Activated T-helper 9 cell treated with anti-CD3 and anti-CD28 coated beads, Interleukin-2, amount 50 U/mL, for 16 hours (primary cell): ENCODE measurements around the gene WDR64.

ENCODE experiments used
- DNase-seq: peaks from one replicate; pipeline ENCODE4 v3.0.0-alpha.2; 2020; ENCODE audit warnings: low read depth

WDR64 gene

DNA sequence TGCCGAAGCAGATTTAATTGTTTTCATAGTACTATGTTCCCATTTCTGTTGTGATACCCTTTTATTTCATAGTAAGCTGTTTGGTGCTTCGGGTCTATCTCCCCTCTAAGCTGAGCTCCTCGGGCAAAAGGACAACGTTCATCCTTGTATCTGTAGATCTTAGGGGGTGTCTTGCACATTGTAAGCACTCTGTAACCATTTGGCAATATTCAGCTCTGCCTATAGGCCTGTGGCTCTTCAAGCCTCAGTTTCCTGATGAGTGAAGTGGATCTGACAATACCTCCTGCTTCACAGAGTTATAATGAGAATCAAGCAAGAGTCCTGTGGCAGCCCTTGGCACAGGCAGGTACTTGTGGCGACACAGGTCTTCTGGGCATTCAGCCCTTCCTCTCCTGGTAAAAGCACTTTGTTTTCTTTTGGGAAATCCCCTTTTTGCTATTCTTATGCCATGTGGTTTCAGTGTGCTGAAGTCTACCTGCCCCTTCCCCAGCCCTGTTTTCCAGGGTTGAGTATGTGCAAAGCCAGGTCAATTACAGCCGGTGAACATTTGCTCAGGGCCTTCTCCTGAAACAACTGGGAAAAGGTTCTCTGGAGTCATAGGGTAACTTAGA is 187.4 kb downstream of the WDR64 start:
- no peak for DNase-seq

DNA sequence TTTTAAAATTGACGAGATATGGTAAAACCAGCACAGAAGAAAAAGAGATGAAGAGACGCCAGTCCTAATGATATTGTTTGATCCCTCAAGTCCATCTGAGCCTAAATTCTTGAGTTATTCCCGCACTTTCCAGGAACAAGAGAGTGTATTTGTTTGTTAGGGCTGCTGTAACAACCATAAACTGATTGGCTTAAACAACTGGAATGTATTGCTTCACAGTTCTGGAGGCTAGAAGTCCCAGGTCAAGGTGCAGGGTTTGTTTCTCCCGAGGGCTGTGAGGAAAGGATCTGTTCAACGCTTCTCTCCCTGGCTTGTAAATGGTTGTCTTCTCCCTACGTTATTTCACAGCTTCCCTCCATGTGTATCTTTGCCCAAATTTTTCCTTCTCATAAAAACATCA is 188.1 kb downstream of the WDR64 start:
- DNase-seq = no peak

DNA sequence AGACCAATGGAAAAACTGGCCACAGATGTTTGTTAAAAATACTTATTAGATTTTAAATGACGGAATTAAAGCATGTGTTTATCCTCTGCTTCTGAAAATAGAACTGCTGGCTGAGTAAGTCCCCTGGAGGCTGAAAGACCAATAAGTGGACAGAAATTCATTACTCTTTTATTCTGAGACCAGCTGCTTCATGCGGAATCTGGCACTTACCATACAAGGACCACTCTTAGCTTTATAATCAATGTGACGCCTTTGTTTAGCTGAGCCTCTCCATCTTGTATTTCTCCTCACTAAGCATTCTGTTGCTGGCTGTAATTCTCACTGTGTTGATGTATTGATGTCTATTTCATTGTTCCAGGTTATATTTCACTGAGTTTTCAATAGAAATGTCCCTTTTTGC is 189.6 kb downstream of the WDR64 start:
- DNase-seq = no peak

DNA sequence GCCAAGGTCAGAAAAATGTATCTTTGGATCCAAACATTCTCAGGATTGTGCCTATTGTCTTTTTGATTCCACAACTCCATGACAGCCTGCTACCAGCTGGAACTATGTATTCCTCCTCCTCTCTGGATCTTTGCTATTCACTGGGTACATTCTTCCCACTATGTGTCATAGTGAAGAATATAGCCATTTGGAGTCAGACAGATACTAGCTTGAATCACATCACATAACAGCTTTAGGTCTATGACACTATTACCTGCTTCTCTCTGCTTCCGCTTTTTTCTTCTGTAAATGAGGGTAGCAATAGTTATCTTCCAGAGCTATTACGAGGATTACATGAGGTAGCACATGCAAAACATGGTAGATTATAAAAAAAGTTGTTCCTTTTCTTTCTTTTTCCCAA is 190.5 kb downstream of the WDR64 start:
- DNase-seq = no peak

DNA sequence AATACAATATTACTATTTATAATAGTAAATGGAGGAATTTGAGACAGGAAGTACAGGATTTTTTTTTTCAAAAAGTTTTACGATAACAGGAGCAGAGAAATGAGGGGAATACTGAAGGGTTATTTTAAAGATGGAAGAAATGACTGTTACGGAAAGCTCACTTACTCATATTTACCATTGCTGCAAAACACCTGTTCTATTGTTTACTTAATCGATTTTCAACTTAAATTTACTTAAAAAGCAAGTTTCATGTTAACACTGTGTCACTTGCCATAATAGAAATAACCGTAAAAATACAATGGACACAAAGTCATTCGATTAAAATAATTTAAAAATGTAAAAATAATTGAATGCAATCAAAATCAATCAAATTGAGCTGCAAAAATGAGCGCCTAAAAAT is 192.5 kb downstream of the WDR64 start:
- DNase-seq = no peak

DNA sequence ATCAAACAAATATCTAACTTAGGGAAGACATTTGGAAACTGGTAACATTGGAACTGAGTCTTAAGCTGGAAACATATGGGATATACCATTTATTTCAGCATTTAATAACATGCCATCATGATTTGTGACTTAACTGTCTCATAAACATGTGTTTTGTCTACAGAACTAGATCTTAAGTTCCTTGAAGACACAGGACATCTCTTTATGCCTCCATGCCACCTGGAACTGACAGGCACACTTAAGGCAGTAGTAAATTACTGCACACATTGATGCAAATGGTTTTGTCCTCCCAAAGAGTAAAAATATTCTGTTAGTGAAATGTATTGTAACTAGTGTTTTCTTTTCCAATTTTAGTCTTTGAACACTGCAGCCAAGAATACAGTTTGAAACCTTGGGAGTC is 194.3 kb downstream of the WDR64 start:
- DNase-seq = no peak

DNA sequence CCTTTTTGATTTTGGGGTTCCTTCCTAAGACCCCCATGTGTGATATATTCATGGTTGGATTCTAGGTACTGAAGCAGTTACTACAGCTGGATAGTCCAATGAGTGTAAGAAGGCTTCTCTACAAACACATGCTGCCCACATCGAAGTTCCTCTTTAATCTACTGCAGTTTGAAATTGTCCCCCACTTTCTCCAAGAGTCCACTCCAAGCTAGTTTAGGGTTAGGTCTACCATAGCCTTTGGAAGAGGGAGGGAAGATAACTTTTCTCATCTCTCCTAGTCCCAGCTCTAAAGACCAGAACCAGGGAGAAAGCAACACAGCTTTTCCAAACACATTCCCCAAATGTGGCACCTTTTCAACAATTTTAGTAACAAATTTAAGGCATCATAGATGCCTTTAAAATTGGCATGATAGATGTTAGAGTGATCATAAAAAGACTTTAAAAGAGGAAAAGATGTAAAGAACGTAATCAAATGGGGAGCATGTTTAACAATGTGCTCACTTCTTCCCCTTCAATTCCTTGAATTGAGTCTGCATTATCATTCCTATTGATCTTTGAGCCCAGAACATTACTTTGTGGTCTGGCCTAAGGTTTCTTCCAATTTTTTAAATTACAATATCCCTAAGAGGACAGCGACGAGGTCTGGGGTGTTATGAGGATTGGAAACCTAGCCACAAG is 194.9 kb downstream of the WDR64 start:
- DNase-seq = no peak

DNA sequence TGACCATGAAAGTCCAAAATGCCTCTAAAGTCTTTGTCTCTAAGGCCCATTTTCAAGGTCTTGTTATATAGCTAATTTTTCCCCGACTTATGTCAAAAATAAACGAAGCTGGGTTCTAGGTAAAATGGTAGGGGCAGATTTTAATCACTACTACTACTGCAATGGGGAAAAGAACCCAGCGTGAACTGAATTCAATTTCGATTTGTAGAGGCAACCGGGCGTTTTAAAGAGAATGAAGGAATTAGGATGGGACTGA is 195.4 kb downstream of the WDR64 start:
- no peak for DNase-seq

DNA sequence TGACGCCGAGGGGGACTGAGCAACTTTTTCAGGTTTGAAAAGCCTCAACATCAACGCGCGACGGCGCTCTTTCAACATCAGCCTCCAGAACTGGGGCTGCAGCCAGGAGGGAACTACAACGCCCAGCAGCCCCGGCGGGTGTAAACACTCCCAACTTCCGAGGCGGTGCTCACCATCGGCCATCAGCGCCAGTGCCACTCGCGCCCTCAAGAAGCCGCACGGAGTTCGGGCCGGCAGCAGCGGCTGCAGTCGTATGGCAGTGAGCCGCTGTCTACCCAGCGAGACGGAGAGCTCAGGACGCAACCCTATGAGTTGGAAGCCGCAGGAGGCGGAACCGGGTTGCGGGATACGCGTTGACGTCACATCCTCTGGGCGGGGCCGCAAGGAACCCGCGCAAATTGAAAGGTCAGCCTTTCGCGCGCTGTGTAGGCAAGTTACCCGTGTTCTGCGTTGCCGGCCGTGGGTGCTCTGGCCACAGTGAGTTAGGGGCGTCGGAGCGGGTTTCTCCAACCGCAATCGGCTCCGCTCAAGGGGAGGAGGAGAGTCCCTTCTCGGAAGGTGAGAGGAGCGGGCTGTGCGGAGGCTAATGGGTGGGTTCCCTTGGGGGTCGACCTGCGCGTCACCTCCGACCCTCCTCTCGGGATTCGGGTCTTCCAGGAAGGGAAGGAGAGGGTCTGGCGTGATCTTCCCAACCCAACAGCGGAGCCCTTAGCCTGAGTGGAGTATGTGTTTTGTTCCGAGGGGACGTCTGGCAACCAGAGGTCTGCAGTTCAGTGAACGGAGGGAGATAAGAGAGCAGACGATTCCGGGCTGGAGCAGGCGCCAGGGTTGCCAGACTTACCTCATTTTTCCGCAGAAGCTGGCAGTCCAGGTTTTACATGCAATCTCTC is 196.0 kb downstream of the WDR64 start, which contains the start of gene EXO1:
EXO1 (plus strand) TSS at position 409 of the 890 bp plus-strand sequence. CDS start 2,222 bp downstream, outside the sequence.
- peak; percentile 77 for DNase-seq

DNA sequence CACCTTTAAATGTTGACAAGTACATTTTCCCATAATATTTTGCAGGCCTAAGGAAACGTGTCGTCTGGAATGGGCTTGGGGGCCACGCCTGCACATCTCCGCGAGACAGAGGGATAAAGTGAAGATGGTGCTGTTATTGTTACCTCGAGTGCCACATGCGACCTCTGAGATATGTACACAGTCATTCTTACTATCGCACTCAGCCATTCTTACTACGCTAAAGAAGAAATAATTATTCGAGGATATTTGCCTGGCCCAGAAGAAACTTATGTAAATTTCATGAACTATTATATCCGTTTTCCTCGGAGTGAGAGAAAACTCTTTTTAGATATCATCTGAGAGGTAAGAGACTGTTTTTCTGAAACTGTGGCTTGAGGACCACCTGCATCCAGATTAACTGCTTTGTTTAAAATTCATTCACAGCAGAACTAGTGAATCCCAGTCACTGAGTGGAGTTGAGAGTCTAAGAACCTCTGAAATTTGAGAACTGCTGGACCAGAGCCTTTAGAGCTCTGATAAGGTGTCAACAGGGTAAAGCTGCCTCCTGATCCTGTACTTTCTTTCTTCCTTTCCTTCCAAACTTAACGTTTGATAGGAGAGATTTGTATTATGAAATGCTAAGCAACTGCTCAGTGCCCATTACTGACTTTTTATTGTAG is 196.7 kb downstream of the WDR64 start:
- no peak for DNase-seq

DNA sequence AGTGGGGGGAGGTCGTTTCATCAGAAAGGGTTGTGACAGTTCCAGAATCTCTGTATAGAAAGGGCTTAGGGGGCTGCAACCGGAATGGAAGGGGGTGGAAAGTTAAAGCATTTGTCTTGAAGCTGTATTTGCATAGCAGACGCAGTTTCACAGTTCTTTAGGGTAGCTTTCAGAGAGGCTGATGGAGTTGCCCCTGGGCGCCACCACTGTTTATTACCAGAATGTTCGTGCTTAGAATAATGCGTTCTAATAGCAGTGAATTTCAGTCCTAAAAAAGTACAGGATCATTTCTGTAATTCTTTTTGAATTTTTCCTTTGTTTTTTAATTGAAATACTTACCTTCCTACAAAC is 197.2 kb downstream of the WDR64 start:
- DNase-seq = no peak
